ENCODE results near the gene RUNX2.

The RUNX2 gene

GRCh38 chr6:45543298-45544235 lies 215.4 kb downstream of the RUNX2 start:
- TF ChIP-seq, protein P1, sequence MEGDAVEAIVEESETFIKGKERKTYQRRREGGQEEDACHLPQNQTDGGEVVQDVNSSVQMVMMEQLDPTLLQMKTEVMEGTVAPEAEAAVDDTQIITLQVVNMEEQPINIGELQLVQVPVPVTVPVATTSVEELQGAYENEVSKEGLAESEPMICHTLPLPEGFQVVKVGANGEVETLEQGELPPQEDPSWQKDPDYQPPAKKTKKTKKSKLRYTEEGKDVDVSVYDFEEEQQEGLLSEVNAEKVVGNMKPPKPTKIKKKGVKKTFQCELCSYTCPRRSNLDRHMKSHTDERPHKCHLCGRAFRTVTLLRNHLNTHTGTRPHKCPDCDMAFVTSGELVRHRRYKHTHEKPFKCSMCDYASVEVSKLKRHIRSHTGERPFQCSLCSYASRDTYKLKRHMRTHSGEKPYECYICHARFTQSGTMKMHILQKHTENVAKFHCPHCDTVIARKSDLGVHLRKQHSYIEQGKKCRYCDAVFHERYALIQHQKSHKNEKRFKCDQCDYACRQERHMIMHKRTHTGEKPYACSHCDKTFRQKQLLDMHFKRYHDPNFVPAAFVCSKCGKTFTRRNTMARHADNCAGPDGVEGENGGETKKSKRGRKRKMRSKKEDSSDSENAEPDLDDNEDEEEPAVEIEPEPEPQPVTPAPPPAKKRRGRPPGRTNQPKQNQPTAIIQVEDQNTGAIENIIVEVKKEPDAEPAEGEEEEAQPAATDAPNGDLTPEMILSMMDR (IDR thresholded peaks at IDR 0.05; ENCODE audit: insufficient read depth, low read length, poor library complexity, severe bottlenecking): no peak
- Histone ChIP-seq H3K36me3 (ENCODE audit: control insufficient read depth, insufficient read depth, low read length) (no peaks in the 10 kb centered on the region), H3K27me3 (replicated peaks; ENCODE audit: control insufficient read depth, insufficient read depth, low read length) (no peaks in the 10 kb centered on the region; the same call in 1 of the 2 replicates), H3K4me3 (replicated peaks; ENCODE audit: low read depth, low read length) (no peak overlapping the region)
- DNase-seq (ENCODE audit: extremely low read depth, insufficient read length): no peak

- TF ChIP-seq, protein P1 (IDR thresholded peaks at IDR 0.05; ENCODE audit: insufficient read depth, low read length, poor library complexity, severe bottlenecking): no peak
- no peak for DNase-seq (ENCODE audit: extremely low read depth, insufficient read length)
- no peaks in the 10 kb centered on the region for H3K36me3 ChIP-seq (ENCODE audit: control insufficient read depth, insufficient read depth, low read length)
- H3K27me3 ChIP-seq (replicated peaks; ENCODE audit: control insufficient read depth, insufficient read depth, low read length): no peaks in the 10 kb centered on the region; the same call in 1 of the 2 replicates
- H3K4me3 ChIP-seq (replicated peaks; ENCODE audit: low read depth, low read length): no peak overlapping the region
Observed at GRCh38 chr6:45545416-45545815, 217.3 kb downstream of the RUNX2 start.

DNA sequence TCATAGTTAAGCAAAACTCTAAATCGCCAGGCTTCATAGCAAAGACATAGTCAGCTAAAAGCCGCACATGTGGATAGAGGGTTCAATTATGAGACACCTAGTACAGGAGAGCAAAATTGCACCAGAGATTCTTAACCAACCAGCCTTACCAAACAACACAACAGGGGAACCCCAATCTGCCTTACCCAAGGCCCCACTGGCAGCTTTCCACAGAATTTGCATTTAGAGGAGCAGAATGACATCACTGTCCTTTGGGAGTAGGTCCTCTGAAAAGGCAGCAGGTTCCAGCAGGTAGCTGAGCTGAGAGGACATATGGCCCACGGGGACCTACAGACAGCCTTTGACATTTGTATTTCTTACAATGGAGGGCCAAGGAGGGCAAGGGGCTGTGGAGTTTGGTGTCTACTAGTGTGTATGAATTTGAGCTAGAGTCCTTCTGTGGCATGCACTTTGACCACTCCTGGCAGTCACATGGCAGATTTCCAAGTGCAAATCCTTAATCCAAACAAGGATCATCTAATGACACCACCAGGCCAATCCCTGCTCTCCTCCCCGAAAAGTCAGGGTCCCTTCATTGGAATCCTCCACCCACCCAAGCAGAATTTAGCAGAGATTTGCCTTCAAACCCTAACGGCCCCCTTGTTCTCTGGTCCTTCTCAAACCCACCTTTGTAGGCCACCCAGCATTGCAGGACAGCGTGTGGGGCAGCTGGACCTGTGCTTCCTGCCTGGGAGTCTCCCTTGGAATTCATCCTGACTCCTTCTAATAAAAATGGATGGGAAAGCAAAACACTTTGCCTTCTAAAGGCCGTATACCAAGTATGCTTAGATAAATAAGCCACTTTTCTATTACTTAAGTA lies 220.8 kb downstream of the RUNX2 start:
- peak; percentile 24 for DNase-seq (ENCODE audit: extremely low read depth, insufficient read length)
- H3K27me3 ChIP-seq (replicated peaks; ENCODE audit: control insufficient read depth, insufficient read depth, low read length): no peaks in the 10 kb centered on the region; the same call in 1 of the 2 replicates
- no peaks in the 10 kb centered on the region for H3K36me3 ChIP-seq (ENCODE audit: control insufficient read depth, insufficient read depth, low read length)
- no peak overlapping the region for H3K4me3 ChIP-seq (replicated peaks; ENCODE audit: low read depth, low read length)
- TF ChIP-seq, protein P1 (IDR thresholded peaks at IDR 0.05; ENCODE audit: insufficient read depth, low read length, poor library complexity, severe bottlenecking): no peak

DNA sequence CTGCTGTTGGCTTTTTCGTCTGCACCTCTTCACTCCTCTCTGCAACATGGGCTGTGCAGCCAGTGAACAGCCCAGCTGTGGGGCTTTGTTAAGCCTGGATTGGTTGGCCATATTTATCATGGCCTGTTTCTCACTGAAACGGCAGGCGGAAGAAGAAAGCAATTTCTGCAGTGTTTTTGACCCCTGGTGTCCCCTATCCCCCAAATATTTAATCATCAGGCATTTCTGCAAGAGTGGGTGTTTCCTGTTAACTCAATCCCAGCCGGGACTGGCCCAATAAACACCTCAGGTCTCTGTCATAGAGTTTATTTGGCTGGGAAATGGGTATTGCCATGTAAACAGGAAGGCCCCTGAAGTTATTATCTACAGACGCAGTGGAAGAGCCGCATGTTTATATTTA lies 224.4 kb downstream of the RUNX2 start:
- Histone ChIP-seq H3K4me3 (replicated peaks; ENCODE audit: low read depth, low read length) (no peak overlapping the region), H3K36me3 (ENCODE audit: control insufficient read depth, insufficient read depth, low read length) (no peaks in the 10 kb centered on the region), H3K27me3 (replicated peaks; ENCODE audit: control insufficient read depth, insufficient read depth, low read length) (no peaks in the 10 kb centered on the region)
- TF ChIP-seq, protein P1 (IDR thresholded peaks at IDR 0.05; ENCODE audit: insufficient read depth, low read length, poor library complexity, severe bottlenecking): no peak
- no peak for DNase-seq (ENCODE audit: extremely low read depth, insufficient read length)

GRCh38 chr6:45553730-45554344 lies 225.7 kb downstream of the RUNX2 start:
- no peak for DNase-seq (ENCODE audit: extremely low read depth, insufficient read length)
- no peaks in the 10 kb centered on the region for H3K36me3 ChIP-seq (ENCODE audit: control insufficient read depth, insufficient read depth, low read length)
- H3K4me3 ChIP-seq (replicated peaks; ENCODE audit: low read depth, low read length): no peak overlapping the region
- H3K27me3 ChIP-seq (replicated peaks; ENCODE audit: control insufficient read depth, insufficient read depth, low read length): no peaks in the 10 kb centered on the region
- TF ChIP-seq, protein P1 (IDR thresholded peaks at IDR 0.05; ENCODE audit: insufficient read depth, low read length, poor library complexity, severe bottlenecking): no peak
